CD14-positive monocyte (primary cell): Measurements from ENCODE around the gene SMYD3. TPM values are rescaled to one million over a fixed set of nuclear protein-coding genes. Genes with fewer than 3 reads are reported as not detected.

Source experiments
- DNase-seq, 3 donors: peaks; one replicate each; pipeline ENCODE4 v3.0.0-alpha.2; 2011 to 2022
- H2AFZ ChIP-seq: 2 replicates; pipeline ENCODE4 v1.6.0; 2012; ENCODE audit warnings: mild to moderate bottlenecking, low read depth, low read length, inconsistent platforms; ENCODE audit not compliant: insufficient read depth, poor library complexity, severe bottlenecking
- H3K27ac ChIP-seq, 2 donors: 1 replicate in 1 of 2; 2 replicates in 1 of 2; pipeline ENCODE4 v1.5.1; 2012 to 2013; ENCODE audit warnings: low read length in 2 of 2, control low read depth in 1 of 2, inconsistent platforms in 1 of 2, low read depth in 1 of 2, mild to moderate bottlenecking in 1 of 2
- H3K27me3 ChIP-seq, 2 donors: one replicate each; pipeline versions ENCODE4 v1.6.0 to v1.6.1; 2011 to 2013; ENCODE audit warnings: low read length in 2 of 2; ENCODE audit not compliant: control insufficient read depth in 2 of 2, insufficient read depth in 2 of 2
- H3K36me3 ChIP-seq, 2 donors: replicated peaks in 1 of 2; 1 replicate in 1 of 2; 2 replicates in 1 of 2; pipeline versions ENCODE4 v1.5.1 to v1.6.1; 2012 to 2013; ENCODE audit warnings: low read length in 2 of 2, control low read depth in 1 of 2, inconsistent platforms in 1 of 2, mild to moderate bottlenecking in 1 of 2; ENCODE audit not compliant: insufficient read depth in 2 of 2, control insufficient read depth in 1 of 2
- H3K4me1 ChIP-seq, 2 donors: 1 replicate in 1 of 2; 2 replicates in 1 of 2; pipeline versions ENCODE4 v1.5.1 to v1.6.1; 2012 to 2013; ENCODE audit warnings: low read length in 2 of 2, control low read depth in 1 of 2, inconsistent platforms in 1 of 2, mild to moderate bottlenecking in 1 of 2, moderate library complexity in 1 of 2; ENCODE audit not compliant: insufficient read depth in 2 of 2, control insufficient read depth in 1 of 2
- H3K4me2 ChIP-seq: replicated peaks from 2 replicates; pipeline ENCODE3; 2012; ENCODE audit warnings: low read length, moderate library complexity, mild to moderate bottlenecking; ENCODE audit not compliant: poor library complexity, severe bottlenecking; ENCODE audit errors: extremely low read depth
- H3K4me3 ChIP-seq, 3 experiments: fragments of 200-600 bp in 1 of 3; sonication (generic) in 1 of 3; replicated peaks in 1 of 3; 1 replicate in 2 of 3; 2 replicates in 1 of 3; pipeline ENCODE4 v1.5.1; 2011 to 2013; ENCODE audit warnings: low read length in 3 of 3, mild to moderate bottlenecking in 3 of 3, control low read depth in 2 of 3, low read depth in 2 of 3, inconsistent platforms in 1 of 3, moderate library complexity in 1 of 3
- H3K79me2 ChIP-seq: 2 replicates; pipeline ENCODE4 v1.6.0; 2012; ENCODE audit warnings: mild to moderate bottlenecking, control low read depth, inconsistent platforms, low read length, moderate library complexity; ENCODE audit not compliant: insufficient read depth
- H3K9ac ChIP-seq: 2 replicates; pipeline ENCODE4 v1.6.0; 2017; ENCODE audit warnings: low read length, mild to moderate bottlenecking; ENCODE audit not compliant: insufficient read depth, poor library complexity, severe bottlenecking
- H3K9me3 ChIP-seq, 2 donors: replicated peaks in 1 of 2; 1 replicate in 1 of 2; 2 replicates in 1 of 2; pipeline versions ENCODE4 v1.5.1 to v1.6.1; 2012 to 2013; ENCODE audit warnings: low read length in 2 of 2, control low read depth in 1 of 2; ENCODE audit not compliant: control insufficient read depth in 1 of 2, insufficient read depth in 1 of 2
- H4K20me1 ChIP-seq: 2 replicates; pipeline ENCODE4 v1.6.0; 2012; ENCODE audit warnings: mild to moderate bottlenecking, low read length, control low read depth, moderate library complexity; ENCODE audit not compliant: insufficient read depth
- H3K27ac Mint-ChIP-seq, 7 donors: one replicate each; pipeline ENCODE4 v1.8.0; 2020; ENCODE audit warnings: mild to moderate bottlenecking in 7 of 7, mixed read lengths in 7 of 7, moderate library complexity in 6 of 7, inconsistent platforms in 2 of 7
- H3K27me3 Mint-ChIP-seq, 3 donors: one replicate each; pipeline ENCODE4 v1.8.0; 2021 to 2022; ENCODE audit warnings: low read depth in 3 of 3, mild to moderate bottlenecking in 3 of 3, mixed read lengths in 3 of 3, moderate library complexity in 3 of 3, inconsistent platforms in 1 of 3
- H3K36me3 Mint-ChIP-seq, 2 donors: one replicate each; pipeline ENCODE4 v1.8.0; 2020; ENCODE audit warnings: mixed read lengths in 2 of 2, inconsistent platforms in 1 of 2, mild to moderate bottlenecking in 1 of 2
- H3K4me1 Mint-ChIP-seq: one replicate; pipeline ENCODE4 v1.8.0; 2020; ENCODE audit warnings: mild to moderate bottlenecking, mixed read lengths
- H3K4me3 Mint-ChIP-seq, 2 donors: one replicate each; pipeline ENCODE4 v1.8.0; 2020; ENCODE audit warnings: mild to moderate bottlenecking in 2 of 2, mixed read lengths in 2 of 2, moderate library complexity in 1 of 2
- H3K9me3 Mint-ChIP-seq, 7 donors: one replicate each; pipeline ENCODE4 v1.8.0; 2020 to 2022; ENCODE audit warnings: mixed read lengths in 7 of 7, mild to moderate bottlenecking in 6 of 7, moderate library complexity in 6 of 7, inconsistent platforms in 2 of 7
- CTCF ChIP-seq: fragments of 200-600 bp; IDR thresholded peaks from one replicate; pipeline ENCODE4 v1.8.0; 2022; ENCODE audit warnings: antibody characterized with exemption, mild to moderate bottlenecking
- WGBS: methylation state at CpG from one replicate; pipeline ENCODE4 v1.1.5; 2013; ENCODE audit warnings: missing lambda C conversion rate; ENCODE audit not compliant: insufficient coverage; 5-methylcytosine and 5-hydroxymethylcytosine counted together
- intact Hi-C, 2 donors: fragments of 100-400 bp; cut with micrococcal nuclease; formaldehyde crosslinking; loops; one replicate each; pipeline versions ENCODE4 v1.15.0 to v1.15.1; 2023
- polyA plus RNA-seq, 3 donors: library from polyadenylated mRNA; depleted of rRNA in 1 of 3; unstranded in 2 of 3; stranded (reverse) in 1 of 3; fragments of 300-500 nt in 2 of 3; fragments of >200 nt in 1 of 3; fragmentation: Illumina TruSeq in 2 of 3; gene quantifications; 1 replicate in 2 of 3; 2 replicates in 1 of 3; pipeline ENCODE4 v1.2.3, GENCODE V29; 2012 to 2021

The SMYD3 gene
- polyA plus RNA-seq, 3 donors = 2.7 to 8.4 (median 4.0) TPM

- H3K27me3 ChIP-seq = no peaks in the 10 kb centered on the region
- WGBS = no CpG with 5 or more reads among the region's 2 CpGs
- intact Hi-C loops = no loop called here
- Mint-ChIP-seq H3K27ac (no peak overlapping the region), H3K4me1 (no peaks in the 10 kb centered on the region), H3K36me3 (peaks cover 2 to 6% of the 10 kb centered on the region in 2 donors), H3K27me3 (no peaks in the 10 kb centered on the region), H3K9me3 (peaks cover 0 to 5% (median 3%) of the 10 kb centered on the region in 7 donors), H3K4me3 (no peak overlapping the region)
- no peaks in the 10 kb centered on the region for H3K36me3 ChIP-seq
- no peaks in the 10 kb centered on the region for H3K79me2 ChIP-seq
- H3K9ac ChIP-seq = no peak overlapping the region
- H3K9me3 ChIP-seq = no peaks in the 10 kb centered on the region
- H2AFZ ChIP-seq = no peak overlapping the region
- H3K4me3 ChIP-seq = no peak overlapping the region
- H3K4me2 ChIP-seq = no peak overlapping the region
- H3K4me1 ChIP-seq = no peaks in the 10 kb centered on the region
- DNase-seq = no peak
- no peak for TF ChIP-seq CTCF
- H4K20me1 ChIP-seq = no peaks in the 10 kb centered on the region
- no peak overlapping the region for H3K27ac ChIP-seq
Measured at GRCh38 chr1:245915841-245916240, 591.2 kb downstream of the SMYD3 start.

GRCh38 chr1:245915406-245915805 is 591.7 kb downstream of the SMYD3 start:
- Histone ChIP-seq H3K27ac (no peak overlapping the region), H4K20me1 (no peaks in the 10 kb centered on the region), H3K4me2 (no peak overlapping the region), H3K4me3 (no peak overlapping the region), H3K36me3 (no peaks in the 10 kb centered on the region), H3K4me1 (no peaks in the 10 kb centered on the region), H3K9me3 (no peaks in the 10 kb centered on the region), H3K27me3 (no peaks in the 10 kb centered on the region), H2AFZ (no peak overlapping the region), H3K9ac (no peak overlapping the region), H3K79me2 (no peaks in the 10 kb centered on the region)
- TF ChIP-seq CTCF = no peak
- H3K4me3 Mint-ChIP-seq = no peak overlapping the region
- H3K9me3 Mint-ChIP-seq = peaks cover 0 to 5% (median 3%) of the 10 kb centered on the region in 7 donors
- H3K4me1 Mint-ChIP-seq = no peaks in the 10 kb centered on the region
- intact Hi-C loops = no loop called here
- H3K27ac Mint-ChIP-seq = no peak overlapping the region
- H3K36me3 Mint-ChIP-seq = peaks cover 2 to 6% of the 10 kb centered on the region in 2 donors
- no peak for DNase-seq
- no peaks in the 10 kb centered on the region for H3K27me3 Mint-ChIP-seq
- 88% methylated on average over 4 of the region's 5 CpGs for WGBS
